ENCODE results near the gene CD38. TPM values are rescaled to one million over a fixed set of nuclear protein-coding genes. Genes with fewer than 3 reads are reported as not detected.
A peak's percentile ranks its signal among the peaks of the same experiment; 100 is the strongest.

Gene CD38
- total RNA-seq, 2 experiments from 2014 or later = 15.0 to 17.3 TPM

- peak; percentile 63 for DNase-seq
- H3K4me3 Mint-ChIP-seq = no peak overlapping the region
- ChIA-PET POLR2A (no interaction called here), CTCF (interaction anchor here (0.6 to 5.1 kb wide), 58 partner anchors 7 to 1420 kb away, joined by 3 to 82 read pairs (median 6); no protein-coding TSS in a partner anchor)
- intact Hi-C loops (cut with DNase I, micrococcal nuclease) = loop anchor here (1.0 to 10.0 kb wide), 8 partner anchors 74 to 382 kb away; no protein-coding TSS in a partner anchor
- peaks cover 2% of the 10 kb centered on the region for H3K27me3 Mint-ChIP-seq
- ATAC-seq = peak; percentile 86
- H3K4me1 Mint-ChIP-seq = no peaks in the 10 kb centered on the region
- H3K9me3 Mint-ChIP-seq (ENCODE audit: low read depth) = peaks cover 7% of the 10 kb centered on the region
- no peak overlapping the region for H3K27ac Mint-ChIP-seq
- no peaks in the 10 kb centered on the region for H3K36me3 Mint-ChIP-seq (ENCODE audit: low read depth)
Measured at GRCh38 chr4:15882675-15883086, 104.6 kb downstream of the CD38 start.

GRCh38 chr4:15883610-15884243 is 105.6 kb downstream of the CD38 start:
- DNase-seq (no peak), ATAC-seq (no peak)
- Mint-ChIP-seq H3K27ac (no peak overlapping the region), H3K27me3 (peaks cover 2% of the 10 kb centered on the region), H3K4me3 (no peak overlapping the region), H3K9me3 (ENCODE audit: low read depth) (no peaks in the 10 kb centered on the region), H3K36me3 (ENCODE audit: low read depth) (no peaks in the 10 kb centered on the region), H3K4me1 (peaks cover 3% of the 10 kb centered on the region)
- CTCF ChIA-PET = interaction anchor here (0.6 to 5.1 kb wide), 41 partner anchors 11 to 1419 kb away, joined by 3 to 82 read pairs (median 7); no protein-coding TSS in a partner anchor
- POLR2A ChIA-PET = no interaction called here
- intact Hi-C loops (cut with DNase I, micrococcal nuclease) = loop anchor here (2.0 to 10.0 kb wide), 4 partner anchors 76 to 381 kb away; no protein-coding TSS in a partner anchor

DNA sequence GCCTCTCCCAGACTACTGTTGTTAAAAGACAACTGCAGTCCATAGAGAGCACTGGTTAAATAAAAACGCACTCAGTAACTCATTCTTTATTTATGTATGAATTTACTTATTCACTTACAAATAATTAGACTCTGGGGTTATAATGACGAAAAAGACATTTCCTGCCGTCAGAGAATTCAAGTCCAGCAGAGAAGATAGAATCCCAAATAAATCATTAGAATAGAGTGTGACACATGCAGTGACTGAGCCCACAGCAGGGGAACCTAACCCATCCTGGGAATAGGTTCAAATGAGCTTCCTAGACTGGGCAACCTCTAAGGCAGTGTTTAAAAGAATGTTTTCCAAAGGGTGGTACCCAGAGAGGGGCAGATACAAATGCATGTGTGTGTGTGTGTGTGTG is 106.5 kb downstream of the CD38 start:
- POLR2A ChIA-PET = no interaction called here
- no peak for DNase-seq

GRCh38 chr4:15885422-15885821 is 107.3 kb downstream of the CD38 start:
- intact Hi-C loops (cut with DNase I, micrococcal nuclease) = loop anchor here in 1 of 2 experiments (10.0 kb wide), 1 partner anchor 379 kb away; no protein-coding TSS in a partner anchor
- H3K27me3 Mint-ChIP-seq = peaks cover 2% of the 10 kb centered on the region
- DNase-seq (no peak), ATAC-seq (no peak)
- H3K27ac Mint-ChIP-seq = no peak overlapping the region
- H3K4me1 Mint-ChIP-seq = peaks cover 3% of the 10 kb centered on the region
- ChIA-PET CTCF (interaction anchor here (0.8 to 4.0 kb wide), 2 partner anchors 80 to 116 kb away, joined by 3 to 40 read pairs; no protein-coding TSS in a partner anchor), POLR2A (no interaction called here)
- no peak overlapping the region for H3K4me3 Mint-ChIP-seq
- no peaks in the 10 kb centered on the region for H3K36me3 Mint-ChIP-seq (ENCODE audit: low read depth)
- H3K9me3 Mint-ChIP-seq (ENCODE audit: low read depth) = no peaks in the 10 kb centered on the region

More for the DNA sequence above, 106.5 kb downstream of the CD38 start:
- Mint-ChIP-seq H3K4me3 (no peak overlapping the region), H3K27me3 (peaks cover 2% of the 10 kb centered on the region), H3K36me3 (ENCODE audit: low read depth) (no peaks in the 10 kb centered on the region), H3K4me1 (peaks cover 3% of the 10 kb centered on the region), H3K27ac (no peak overlapping the region), H3K9me3 (ENCODE audit: low read depth) (no peaks in the 10 kb centered on the region)
- intact Hi-C loops (cut with DNase I, micrococcal nuclease) = loop anchor here in 1 of 2 experiments (5.0 to 10.0 kb wide), 3 partner anchors 77 to 380 kb away; no protein-coding TSS in a partner anchor
- no peak for ATAC-seq
- CTCF ChIA-PET = interaction anchor here (0.8 to 4.0 kb wide), 2 partner anchors 79 to 117 kb away, joined by 3 to 40 read pairs; no protein-coding TSS in a partner anchor

DNA sequence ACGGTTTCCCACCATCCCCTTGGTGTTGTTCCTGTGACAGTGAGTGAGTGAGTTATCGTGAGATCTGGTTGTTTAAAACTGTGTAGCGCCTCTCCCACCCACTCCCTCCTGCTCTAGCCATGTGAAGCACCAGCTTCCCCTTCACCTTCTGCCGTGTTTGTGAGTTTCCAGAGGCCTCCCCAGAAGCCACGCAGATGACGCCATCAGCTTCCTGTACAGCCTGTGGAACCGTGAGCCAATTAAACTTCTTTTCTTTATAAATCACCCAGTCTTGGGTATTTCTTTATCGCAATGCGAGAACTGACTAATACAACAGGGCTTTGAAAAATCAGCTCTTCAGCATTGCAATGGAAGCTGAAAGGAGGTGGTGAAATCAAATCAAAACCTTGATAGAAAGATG is 110.4 kb downstream of the CD38 start:
- H3K27me3 Mint-ChIP-seq = peaks cover 2% of the 10 kb centered on the region
- H3K4me1 Mint-ChIP-seq = peaks cover 3% of the 10 kb centered on the region

DNA sequence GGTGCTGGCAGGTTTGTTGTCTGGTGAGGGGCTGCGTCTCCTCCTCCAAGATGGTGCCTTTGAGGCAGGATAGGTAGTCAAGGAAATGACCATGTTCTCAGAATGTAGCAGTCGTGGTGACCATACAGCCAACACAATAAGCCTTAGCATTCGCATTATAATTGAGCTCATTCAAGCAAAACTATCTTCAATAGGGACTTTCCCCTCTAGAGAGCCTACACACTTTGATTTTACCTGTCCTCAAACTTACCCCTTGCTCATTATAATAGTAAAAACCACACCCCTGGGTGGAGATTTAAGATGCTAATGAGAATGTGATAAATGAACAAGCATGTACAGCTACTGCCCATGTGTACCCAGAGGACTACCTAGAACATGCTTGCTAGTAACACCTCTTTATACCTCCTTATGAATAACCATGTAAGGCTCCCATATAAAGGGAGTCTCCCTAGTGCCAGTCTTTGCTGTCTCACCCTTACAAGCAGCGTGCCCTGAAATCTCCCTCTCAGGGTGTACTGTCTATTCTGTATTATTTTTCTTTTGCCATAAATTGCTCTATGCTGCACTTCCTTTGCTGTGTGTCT is 112.2 kb downstream of the CD38 start:
- no peak for DNase-seq
- Mint-ChIP-seq H3K36me3 (ENCODE audit: low read depth) (no peaks in the 10 kb centered on the region), H3K9me3 (ENCODE audit: low read depth) (no peaks in the 10 kb centered on the region), H3K4me1 (peaks cover 3% of the 10 kb centered on the region), H3K27ac (no peak overlapping the region), H3K4me3 (no peak overlapping the region), H3K27me3 (peaks cover 4% of the 10 kb centered on the region)
- ChIA-PET CTCF (interaction anchor here (0.5 to 3.3 kb wide), 2 partner anchors 9 to 364 kb away, joined by 3 to 15 read pairs; no protein-coding TSS in a partner anchor), POLR2A (no interaction called here)
- intact Hi-C loops (cut with DNase I, micrococcal nuclease) = no loop called here
- no peak for ATAC-seq

More for the DNA sequence above, 110.4 kb downstream of the CD38 start:
- peak; percentile 37 for DNase-seq
- no peaks in the 10 kb centered on the region for H3K9me3 Mint-ChIP-seq (ENCODE audit: low read depth)
- ATAC-seq = peak; percentile 53
- intact Hi-C loops (cut with DNase I, micrococcal nuclease) = loop anchor here in 1 of 2 experiments (10.0 kb wide), 1 partner anchor 376 kb away; no protein-coding TSS in a partner anchor
- no peak overlapping the region for H3K27ac Mint-ChIP-seq
- ChIA-PET CTCF (interaction anchor here (1.9 to 3.3 kb wide), 2 partner anchors 7 to 67 kb away, joined by 8 to 15 read pairs; no protein-coding TSS in a partner anchor), POLR2A (no interaction called here)
- no peak overlapping the region for H3K4me3 Mint-ChIP-seq
- H3K36me3 Mint-ChIP-seq (ENCODE audit: low read depth) = no peaks in the 10 kb centered on the region

DNA sequence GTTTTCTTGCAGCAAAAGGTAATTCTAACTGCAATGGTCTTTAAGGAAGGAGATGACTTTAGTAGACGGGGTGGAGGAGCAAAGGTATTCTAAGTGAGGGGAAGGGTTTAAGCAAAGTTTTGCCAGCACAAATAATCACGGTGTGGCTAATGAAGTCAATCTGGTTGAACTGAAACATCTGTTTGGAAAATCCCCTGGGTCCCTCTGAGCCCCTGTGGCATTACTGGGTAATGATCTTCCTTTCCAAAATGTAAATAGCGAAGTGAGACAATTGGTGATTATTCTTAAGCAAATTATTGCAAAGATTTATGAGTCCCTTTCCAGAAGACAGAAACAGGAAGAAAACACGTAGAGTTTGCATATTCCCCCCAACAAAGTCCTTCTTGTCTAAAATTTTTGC is 113.2 kb downstream of the CD38 start:
- ATAC-seq (no peak), DNase-seq (no peak)
- intact Hi-C loops (cut with DNase I, micrococcal nuclease) = no loop called here
- no peaks in the 10 kb centered on the region for H3K36me3 Mint-ChIP-seq (ENCODE audit: low read depth)
- CTCF ChIA-PET = interaction anchor here (3.3 kb wide), 1 partner anchor 10 kb away, joined by 15 read pairs; no protein-coding TSS in a partner anchor
- H3K27me3 Mint-ChIP-seq = peaks cover 8% of the 10 kb centered on the region
- H3K4me3 Mint-ChIP-seq = no peak overlapping the region
- H3K9me3 Mint-ChIP-seq (ENCODE audit: low read depth) = no peaks in the 10 kb centered on the region
- POLR2A ChIA-PET = no interaction called here
- H3K4me1 Mint-ChIP-seq = peaks cover 3% of the 10 kb centered on the region
- H3K27ac Mint-ChIP-seq = no peak overlapping the region

DNA sequence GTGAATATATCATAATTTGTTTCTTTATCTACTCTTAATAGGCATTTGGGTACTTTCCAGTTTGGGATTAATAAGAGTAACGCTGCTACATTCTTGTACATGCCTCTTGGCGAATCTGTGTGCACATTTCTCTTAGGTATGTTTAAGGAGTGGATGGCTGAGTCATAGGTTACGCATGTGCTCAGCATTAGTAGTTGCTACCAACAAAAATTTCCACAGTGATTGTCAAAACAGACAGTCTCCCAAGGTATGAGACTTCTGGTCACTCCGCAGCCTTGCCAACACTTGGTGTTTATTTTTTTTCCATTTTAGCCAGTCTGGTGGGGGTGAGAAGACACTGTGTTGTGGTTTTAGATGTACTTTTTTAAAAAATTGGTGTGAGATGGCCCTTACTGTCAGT is 115.8 kb downstream of the CD38 start:
- H3K9me3 Mint-ChIP-seq (ENCODE audit: low read depth) = no peaks in the 10 kb centered on the region
- no peak overlapping the region for H3K4me3 Mint-ChIP-seq
- DNase-seq (no peak), ATAC-seq (no peak)
- H3K27me3 Mint-ChIP-seq = peaks cover 16% of the 10 kb centered on the region
- no peaks in the 10 kb centered on the region for H3K36me3 Mint-ChIP-seq (ENCODE audit: low read depth)
- H3K4me1 Mint-ChIP-seq = no peaks in the 10 kb centered on the region
- ChIA-PET POLR2A (no interaction called here), CTCF (interaction anchor here (1.8 kb wide), 1 partner anchor 11 kb away, joined by 12 read pairs; no protein-coding TSS in a partner anchor)
- H3K27ac Mint-ChIP-seq = no peak overlapping the region
- intact Hi-C loops (cut with DNase I, micrococcal nuclease) = no loop called here

- Mint-ChIP-seq H3K4me1 (no peaks in the 10 kb centered on the region), H3K27ac (no peak overlapping the region), H3K27me3 (peaks cover 17% of the 10 kb centered on the region), H3K4me3 (no peak overlapping the region), H3K9me3 (ENCODE audit: low read depth) (no peaks in the 10 kb centered on the region), H3K36me3 (ENCODE audit: low read depth) (no peaks in the 10 kb centered on the region)
- DNase-seq = no peak
- ChIA-PET POLR2A (no interaction called here), CTCF (interaction anchor here (0.5 kb wide), 1 partner anchor 45 kb away, joined by 5 read pairs; no protein-coding TSS in a partner anchor)
- ATAC-seq = no peak
- intact Hi-C loops (cut with DNase I, micrococcal nuclease) = no loop called here
Measured at GRCh38 chr4:15894393-15894792, 116.3 kb downstream of the CD38 start.

GRCh38 chr4:15894921-15895916 is 117.1 kb downstream of the CD38 start:
- H3K36me3 Mint-ChIP-seq (ENCODE audit: low read depth) = no peaks in the 10 kb centered on the region
- H3K27me3 Mint-ChIP-seq = peaks cover 23% of the 10 kb centered on the region
- no peak for ATAC-seq
- no peak for DNase-seq
- H3K4me3 Mint-ChIP-seq = no peak overlapping the region
- ChIA-PET CTCF (interaction anchor here (0.5 to 2.6 kb wide), 4 partner anchors 12 to 260 kb away, joined by 3 to 8 read pairs (median 4); no protein-coding TSS in a partner anchor), POLR2A (no interaction called here)
- H3K4me1 Mint-ChIP-seq = no peaks in the 10 kb centered on the region
- intact Hi-C loops (cut with DNase I, micrococcal nuclease) = no loop called here
- no peaks in the 10 kb centered on the region for H3K9me3 Mint-ChIP-seq (ENCODE audit: low read depth)
- no peak overlapping the region for H3K27ac Mint-ChIP-seq

DNA sequence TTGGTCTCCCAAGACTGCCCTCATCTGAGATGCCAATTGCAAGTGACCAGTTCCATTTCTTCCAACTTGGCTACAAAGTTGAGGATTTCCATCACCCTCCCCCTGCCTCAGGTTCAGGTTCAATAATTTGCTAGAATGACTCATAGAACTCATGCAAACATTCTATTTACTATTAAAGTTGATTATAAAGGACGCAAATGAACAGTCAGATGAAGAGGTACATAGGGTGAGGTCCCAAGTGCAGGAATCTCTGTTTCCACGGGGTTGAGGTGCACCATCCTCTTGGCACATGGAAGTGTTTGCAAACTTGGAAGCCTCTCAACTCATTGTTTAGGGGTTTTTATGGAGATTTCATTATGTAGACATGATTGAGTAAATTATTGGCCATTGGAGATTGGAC is 119.4 kb downstream of the CD38 start:
- H3K27me3 Mint-ChIP-seq = peaks cover 30% of the 10 kb centered on the region
- H3K36me3 Mint-ChIP-seq (ENCODE audit: low read depth) = no peaks in the 10 kb centered on the region
- no peak overlapping the region for H3K27ac Mint-ChIP-seq
- intact Hi-C loops (cut with DNase I, micrococcal nuclease) = no loop called here
- no peak for ATAC-seq
- ChIA-PET CTCF (interaction anchor here (2.6 kb wide), 1 partner anchor 15 kb away, joined by 8 read pairs; no protein-coding TSS in a partner anchor), POLR2A (no interaction called here)
- no peak for DNase-seq
- no peak overlapping the region for H3K4me3 Mint-ChIP-seq
- H3K9me3 Mint-ChIP-seq (ENCODE audit: low read depth) = no peaks in the 10 kb centered on the region
- H3K4me1 Mint-ChIP-seq = peaks cover 11% of the 10 kb centered on the region

Measured in activated CD4-positive, alpha-beta T cell treated with anti-CD3 and anti-CD28 coated beads for 36 hours (primary cell).